Stomach (tissue), 9 donors: ENCODE measurements around the gene NRG3. TPM values are rescaled to one million over a fixed set of nuclear protein-coding genes. Genes with fewer than 3 reads are reported as not detected.

ENCODE experiments used
- DNase-seq, 2 donors: peaks; one replicate each; pipeline versions ENCODE4 v3.0.0 to v3.0.0-alpha.2; 2013 to 2019
- H3K27ac ChIP-seq, 5 donors: fragments of 200-600 bp in 4 of 5; sonication (generic) in 4 of 5; one replicate each; pipeline ENCODE4 v1.5.1; 2013 to 2019; ENCODE audit warnings: mild to moderate bottlenecking in 1 of 5, moderate library complexity in 1 of 5
- H3K27me3 ChIP-seq, 3 donors: fragments of 200-600 bp; sonication (generic); one replicate each; pipeline ENCODE4 v1.5.1; 2017 to 2019; ENCODE audit warnings: mixed run types in 1 of 3
- H3K36me3 ChIP-seq, 4 donors: fragments of 200-600 bp; sonication (generic); 1 replicate in 3 of 4; 2 replicates in 1 of 4; pipeline ENCODE4 v1.5.1; 2016 to 2019
- H3K4me1 ChIP-seq, 4 donors: fragments of 200-600 bp; sonication (generic); one replicate each; pipeline ENCODE4 v1.5.1; 2016 to 2019
- H3K4me3 ChIP-seq, 4 donors: fragments of 200-600 bp; sonication (generic) in 3 of 4; one replicate each; pipeline ENCODE4 v1.5.1; 2016 to 2019; ENCODE audit warnings: mild to moderate bottlenecking in 1 of 4
- H3K9me3 ChIP-seq, 4 donors: fragments of 200-600 bp; sonication (generic); one replicate each; pipeline ENCODE4 v1.5.1; 2016 to 2019
- EP300 ChIP-seq: sonication (generic); formaldehyde crosslinking; IDR thresholded peaks from one replicate; pipeline ENCODE4 v1.6.1; 2017; ENCODE audit warnings: antibody characterized with exemption
- POLR2A ChIP-seq, 4 donors: fragments of 450-650 bp; IDR thresholded peaks; one replicate each; pipeline ENCODE4 v1.6.1; 2016; ENCODE audit warnings: antibody characterized with exemption in 4 of 4, control low read depth in 2 of 4, mild to moderate bottlenecking in 1 of 4, moderate library complexity in 1 of 4
- POLR2AphosphoS5 ChIP-seq, 3 donors: sonication (generic); formaldehyde crosslinking; IDR thresholded peaks; one replicate each; pipeline ENCODE4 v1.6.1; 2016; ENCODE audit warnings: antibody characterized with exemption in 3 of 3
- WGBS, 5 donors: extraction: QIAGEN DNeasy Blood & Tissue Kit in 3 of 5; methylation state at CpG; one replicate each; pipeline versions ENCODE4 v1.1.5 to v1.1.7; 2013 to 2018; 5-methylcytosine and 5-hydroxymethylcytosine counted together
- intact Hi-C: fragments of 100-400 bp; cut with DNase I; formaldehyde crosslinking; loops from one replicate; pipeline ENCODE4 v1.15.1; 2023; ENCODE audit warnings: low total_unique reads
- polyA plus RNA-seq, 3 donors: library from polyadenylated mRNA; stranded (reverse); fragments of 200-250 nt; gene quantifications; one replicate each; pipeline ENCODE4 v1.2.3, GENCODE V29; 2013
- total RNA-seq, 5 donors: library from RNA; depleted of rRNA; stranded (reverse); fragments of >200 nt; gene quantifications; one replicate each; pipeline versions ENCODE4 v1.1.0 to v1.2.3, GENCODE V29; 2014 to 2016
- TF ChIP-seq, protein P1 (sequence below), 7 experiments: fragments of 450-650 bp in 4 of 7; fragments of 200-600 bp in 3 of 7; sonication (generic) in 3 of 7; IDR thresholded peaks; one replicate each; pipeline ENCODE4 v1.5.1; 2016 to 2019; ENCODE audit warnings: antibody characterized with exemption in 7 of 7, control low read depth in 2 of 7, mild to moderate bottlenecking in 1 of 7
- donor health status: healthy with polysubstance abuse.
- donor health status: Bipolar disorder and iron deficiency.
- donor health status: healthy.

NRG3 gene
- total and polyA plus RNA-seq, 8 donors = 0.08 to 2.5 (median 0.52) TPM; not detected in 4

DNA sequence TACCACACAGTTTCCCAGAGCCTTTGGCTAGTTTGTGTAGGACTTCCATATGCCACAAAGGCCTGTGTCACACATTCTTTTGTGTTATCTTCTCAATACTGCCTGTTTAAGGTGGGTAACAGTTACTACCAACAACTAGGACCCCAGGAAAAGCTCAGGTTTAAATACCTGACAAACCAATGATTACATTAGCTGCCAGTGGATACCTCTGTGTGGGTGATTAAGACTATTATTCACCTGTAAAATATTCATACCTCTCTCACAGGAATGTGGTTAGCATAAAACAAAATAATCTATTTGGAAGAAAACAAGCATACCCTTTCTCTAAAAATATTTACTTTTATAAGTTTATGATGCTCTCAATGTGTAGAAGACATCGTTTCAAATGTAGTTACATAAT, 1007.7 kb downstream of the NRG3 start:
- no peaks in the 10 kb centered on the region for H3K27me3 ChIP-seq
- intact Hi-C loops = no loop called here
- H3K4me1 ChIP-seq = peaks cover 0 to 11% (median 4%) of the 10 kb centered on the region in 4 donors
- no peaks in the 10 kb centered on the region for H3K9me3 ChIP-seq
- H3K36me3 ChIP-seq = no peaks in the 10 kb centered on the region
- 67 to 88% (median 83%) methylated on average over 1 of the region's 1 CpG for whole genome bisulfite sequencing, 5 donors
- no peak for TF ChIP-seq EP300
- TF ChIP-seq, protein P1, sequence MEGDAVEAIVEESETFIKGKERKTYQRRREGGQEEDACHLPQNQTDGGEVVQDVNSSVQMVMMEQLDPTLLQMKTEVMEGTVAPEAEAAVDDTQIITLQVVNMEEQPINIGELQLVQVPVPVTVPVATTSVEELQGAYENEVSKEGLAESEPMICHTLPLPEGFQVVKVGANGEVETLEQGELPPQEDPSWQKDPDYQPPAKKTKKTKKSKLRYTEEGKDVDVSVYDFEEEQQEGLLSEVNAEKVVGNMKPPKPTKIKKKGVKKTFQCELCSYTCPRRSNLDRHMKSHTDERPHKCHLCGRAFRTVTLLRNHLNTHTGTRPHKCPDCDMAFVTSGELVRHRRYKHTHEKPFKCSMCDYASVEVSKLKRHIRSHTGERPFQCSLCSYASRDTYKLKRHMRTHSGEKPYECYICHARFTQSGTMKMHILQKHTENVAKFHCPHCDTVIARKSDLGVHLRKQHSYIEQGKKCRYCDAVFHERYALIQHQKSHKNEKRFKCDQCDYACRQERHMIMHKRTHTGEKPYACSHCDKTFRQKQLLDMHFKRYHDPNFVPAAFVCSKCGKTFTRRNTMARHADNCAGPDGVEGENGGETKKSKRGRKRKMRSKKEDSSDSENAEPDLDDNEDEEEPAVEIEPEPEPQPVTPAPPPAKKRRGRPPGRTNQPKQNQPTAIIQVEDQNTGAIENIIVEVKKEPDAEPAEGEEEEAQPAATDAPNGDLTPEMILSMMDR (IDR thresholded peaks at IDR 0.05) = no peak
- no peak overlapping the region for H3K27ac ChIP-seq
- DNase-seq = no peak
- H3K4me3 ChIP-seq = no peak overlapping the region

DNA sequence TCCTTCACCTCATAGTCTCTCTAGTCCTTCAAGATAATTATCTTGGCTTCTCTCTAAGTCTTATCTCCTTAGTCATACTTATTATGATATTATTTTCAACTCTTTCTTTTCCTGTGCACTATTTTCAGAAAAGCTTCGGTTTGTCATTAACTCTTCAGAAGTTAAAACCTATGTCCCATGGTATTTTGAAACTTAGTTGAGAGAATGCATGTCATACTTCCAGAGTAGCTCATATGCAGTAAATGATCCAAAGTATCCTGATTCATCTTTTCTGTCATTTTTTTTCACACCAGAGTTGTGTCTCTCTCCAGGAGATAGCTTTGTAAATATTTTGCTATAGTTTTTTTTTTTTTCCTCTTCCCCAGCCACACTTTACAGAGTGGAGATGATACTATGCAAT, 1008.6 kb downstream of the NRG3 start:
- no peaks in the 10 kb centered on the region for H3K9me3 ChIP-seq
- no peak for DNase-seq
- no peak overlapping the region for H3K27ac ChIP-seq
- intact Hi-C loops = no loop called here
- H3K4me1 ChIP-seq = peaks cover 0 to 14% (median 5%) of the 10 kb centered on the region in 4 donors
- no peaks in the 10 kb centered on the region for H3K27me3 ChIP-seq
- H3K4me3 ChIP-seq = no peak overlapping the region
- no peaks in the 10 kb centered on the region for H3K36me3 ChIP-seq
- no peak for TF ChIP-seq EP300
- no peak for TF ChIP-seq POLR2A (IDR thresholded peaks at IDR 0.05)
- TF ChIP-seq, protein P1 (IDR thresholded peaks at IDR 0.05) = no peak
- TF ChIP-seq POLR2AphosphoS5 (IDR thresholded peaks at IDR 0.05) = no peak
- 34 to 44% (median 40%) methylated on average over 1 of the region's 1 CpG for WGBS, 5 donors

DNA sequence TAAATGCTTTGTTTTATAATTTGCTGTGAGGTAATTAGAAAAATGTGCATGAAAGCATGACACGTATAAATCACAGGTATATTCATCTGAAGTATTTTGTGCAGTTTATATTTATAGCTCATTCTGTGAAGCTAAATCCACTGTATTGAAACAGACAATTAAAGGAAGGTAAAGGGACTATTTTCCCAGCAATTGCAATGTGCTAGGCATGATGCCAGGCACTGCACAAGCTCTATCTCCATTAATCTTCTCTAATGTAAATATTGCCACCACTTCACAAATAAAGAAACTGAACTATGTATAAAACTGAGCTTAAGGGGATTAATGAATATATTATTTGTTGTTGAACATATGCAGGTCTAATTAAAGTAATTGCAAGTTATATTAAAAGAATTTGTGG, 1012.5 kb downstream of the NRG3 start:
- Histone ChIP-seq H3K27ac (no peak overlapping the region), H3K27me3 (no peaks in the 10 kb centered on the region), H3K9me3 (no peaks in the 10 kb centered on the region), H3K4me1 (peaks cover 0 to 14% (median 5%) of the 10 kb centered on the region in 4 donors), H3K36me3 (no peaks in the 10 kb centered on the region), H3K4me3 (no peak overlapping the region)
- TF ChIP-seq, protein P1 (IDR thresholded peaks at IDR 0.05) = no peak
- no peak for TF ChIP-seq EP300
- no peak for TF ChIP-seq POLR2A (IDR thresholded peaks at IDR 0.05)
- DNase-seq = peak; percentile 42 to 53
- WGBS, 5 donors = 26 to 51% (median 43%) methylated on average over 1 of the region's 1 CpG
- intact Hi-C loops = no loop called here

DNA sequence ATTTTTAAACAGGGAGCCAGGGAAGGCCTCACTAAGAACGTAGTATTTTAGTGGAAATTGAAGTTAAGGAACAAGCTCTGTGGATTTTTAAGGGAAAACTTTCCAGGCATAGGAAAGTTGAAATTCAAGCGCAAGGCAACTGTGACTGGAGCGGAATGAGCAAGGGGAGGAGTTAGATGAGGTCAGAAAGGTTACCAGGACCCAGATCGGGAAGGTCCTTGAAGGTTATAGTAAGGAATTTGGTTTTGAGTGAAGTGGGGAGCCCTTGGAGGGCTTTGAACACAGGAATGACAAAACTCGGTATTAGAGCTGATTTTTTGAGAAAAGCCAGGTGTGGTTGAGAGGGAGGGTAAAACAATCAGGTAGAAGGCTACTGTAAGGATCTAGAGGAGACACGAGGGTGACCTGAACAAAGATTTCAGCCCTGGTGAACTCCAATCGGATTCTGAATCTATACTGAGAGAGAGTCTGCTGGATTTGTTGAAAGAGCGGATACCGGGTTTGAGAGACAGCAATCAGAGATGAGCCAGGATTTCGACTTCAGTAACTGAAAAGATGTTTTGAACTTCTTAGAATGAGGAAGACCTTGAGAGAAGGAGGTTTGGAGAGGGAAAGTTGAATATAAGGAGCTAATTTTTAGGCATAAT, 1013.9 kb downstream of the NRG3 start:
- WGBS, 5 donors = 74 to 85% (median 80%) methylated on average over 10 of the region's 10 CpGs

More for the DNA sequence above, 1013.9 kb downstream of the NRG3 start:
- Histone ChIP-seq H3K4me3 (no peak overlapping the region), H3K36me3 (no peaks in the 10 kb centered on the region), H3K9me3 (no peaks in the 10 kb centered on the region), H3K27ac (no peak overlapping the region), H3K27me3 (no peaks in the 10 kb centered on the region), H3K4me1 (peaks cover 0 to 14% (median 5%) of the 10 kb centered on the region in 4 donors)
- intact Hi-C loops = no loop called here
- no peak for TF ChIP-seq POLR2A (IDR thresholded peaks at IDR 0.05)
- no peak for TF ChIP-seq EP300
- TF ChIP-seq, protein P1 (IDR thresholded peaks at IDR 0.05) = no peak
- no peak for TF ChIP-seq POLR2AphosphoS5 (IDR thresholded peaks at IDR 0.05)
- DNase-seq = no peak
